ENCODE measurements around the gene TMEM176A.
A peak's percentile ranks its signal among the peaks of the same experiment; 100 is the strongest.

Gene TMEM176A
- 0 to 0.19 (median 0) reads per million in 3 donors for total RNA-seq

- no peak for DNase-seq
- Histone ChIP-seq H3K27ac (ENCODE audit: insufficient read depth, low read length, poor library complexity, severe bottlenecking) (no peak within 1 kb of the TSS), H3K4me1 (ENCODE audit: control insufficient read depth, insufficient read depth, low read length, poor library complexity, severe bottlenecking) (peaks cover 17% of the 10 kb centered on the region), H3K4me3 (ENCODE audit: insufficient read depth, low read depth, low read length, poor library complexity, severe bottlenecking) (peak within 1 kb of the TSS; percentile 51), H3K36me3 (ENCODE audit: control insufficient read depth, insufficient read depth, low read length) (no peaks in the 10 kb centered on the region), H3K27me3 (replicated peaks; ENCODE audit: control insufficient read depth, insufficient read depth, low read length, poor library complexity, severe bottlenecking) (peaks cover 29% of the 10 kb centered on the region), H3K9me3 (ENCODE audit: control insufficient read depth, low read length) (no peaks in the 10 kb centered on the region)
These were observed at the start of gene TMEM176A for GRCh38 chr7:150800581-150801241. Gene TMEM176A, plus strand, starts transcription at chr7:150800769. Its CDS starts 782 bp downstream, at chr7:150801551.

- H3K27me3 ChIP-seq (replicated peaks; ENCODE audit: control insufficient read depth, insufficient read depth, low read length, poor library complexity, severe bottlenecking) = no peaks in the 10 kb centered on the region
- no peak overlapping the region for H3K27ac ChIP-seq (ENCODE audit: insufficient read depth, low read length, poor library complexity, severe bottlenecking)
- peaks cover 58% of the 10 kb centered on the region for H3K4me1 ChIP-seq (ENCODE audit: control insufficient read depth, insufficient read depth, low read length, poor library complexity, severe bottlenecking)
These were observed 48.9 kb upstream of the TMEM176A start for GRCh38 chr7:150751702-150752101.

GRCh38 chr7:150753239-150753638 lies 47.3 kb upstream of the TMEM176A start:
- H3K9me3 ChIP-seq (ENCODE audit: control insufficient read depth, low read length) = no peaks in the 10 kb centered on the region
- H3K27ac ChIP-seq (ENCODE audit: insufficient read depth, low read length, poor library complexity, severe bottlenecking) = no peak overlapping the region
- H3K36me3 ChIP-seq (ENCODE audit: control insufficient read depth, insufficient read depth, low read length) = no peaks in the 10 kb centered on the region
- DNase-seq = no peak
- H3K4me3 ChIP-seq (ENCODE audit: insufficient read depth, low read depth, low read length, poor library complexity, severe bottlenecking) = no peak overlapping the region
- H3K27me3 ChIP-seq (replicated peaks; ENCODE audit: control insufficient read depth, insufficient read depth, low read length, poor library complexity, severe bottlenecking) = no peaks in the 10 kb centered on the region
- H3K4me1 ChIP-seq (ENCODE audit: control insufficient read depth, insufficient read depth, low read length, poor library complexity, severe bottlenecking) = peaks cover 48% of the 10 kb centered on the region

More at GRCh38 chr7:150751702-150752101, 48.9 kb upstream of the TMEM176A start:
- H3K36me3 ChIP-seq (ENCODE audit: control insufficient read depth, insufficient read depth, low read length) = no peaks in the 10 kb centered on the region
- H3K9me3 ChIP-seq (ENCODE audit: control insufficient read depth, low read length) = no peaks in the 10 kb centered on the region
- no peak overlapping the region for H3K4me3 ChIP-seq (ENCODE audit: insufficient read depth, low read depth, low read length, poor library complexity, severe bottlenecking)
- DNase-seq = no peak

- DNase-seq = no peak
These were observed 46.6 kb upstream of the TMEM176A start for GRCh38 chr7:150753826-150754603.

GRCh38 chr7:150754951-150755350 lies 45.6 kb upstream of the TMEM176A start:
- DNase-seq = no peak
- Histone ChIP-seq H3K27me3 (replicated peaks; ENCODE audit: control insufficient read depth, insufficient read depth, low read length, poor library complexity, severe bottlenecking) (no peaks in the 10 kb centered on the region), H3K4me1 (ENCODE audit: control insufficient read depth, insufficient read depth, low read length, poor library complexity, severe bottlenecking) (peaks cover 34% of the 10 kb centered on the region), H3K27ac (ENCODE audit: insufficient read depth, low read length, poor library complexity, severe bottlenecking) (peak overlapping the region; percentile 88), H3K4me3 (ENCODE audit: insufficient read depth, low read depth, low read length, poor library complexity, severe bottlenecking) (no peak overlapping the region), H3K9me3 (ENCODE audit: control insufficient read depth, low read length) (no peaks in the 10 kb centered on the region), H3K36me3 (ENCODE audit: control insufficient read depth, insufficient read depth, low read length) (no peaks in the 10 kb centered on the region)

More at GRCh38 chr7:150753826-150754603, 46.6 kb upstream of the TMEM176A start:
- H3K4me3 ChIP-seq (ENCODE audit: insufficient read depth, low read depth, low read length, poor library complexity, severe bottlenecking) = no peak overlapping the region
- no peaks in the 10 kb centered on the region for H3K27me3 ChIP-seq (replicated peaks; ENCODE audit: control insufficient read depth, insufficient read depth, low read length, poor library complexity, severe bottlenecking)
- no peaks in the 10 kb centered on the region for H3K9me3 ChIP-seq (ENCODE audit: control insufficient read depth, low read length)
- H3K36me3 ChIP-seq (ENCODE audit: control insufficient read depth, insufficient read depth, low read length) = no peaks in the 10 kb centered on the region
- peak overlapping the region; percentile 60 for H3K27ac ChIP-seq (ENCODE audit: insufficient read depth, low read length, poor library complexity, severe bottlenecking)
- H3K4me1 ChIP-seq (ENCODE audit: control insufficient read depth, insufficient read depth, low read length, poor library complexity, severe bottlenecking) = peaks cover 41% of the 10 kb centered on the region

- Histone ChIP-seq H3K27ac (ENCODE audit: insufficient read depth, low read length, poor library complexity, severe bottlenecking) (peak overlapping the region; percentile 88), H3K36me3 (ENCODE audit: control insufficient read depth, insufficient read depth, low read length) (no peaks in the 10 kb centered on the region), H3K4me3 (ENCODE audit: insufficient read depth, low read depth, low read length, poor library complexity, severe bottlenecking) (peak overlapping the region; percentile 17), H3K9me3 (ENCODE audit: control insufficient read depth, low read length) (no peaks in the 10 kb centered on the region), H3K4me1 (ENCODE audit: control insufficient read depth, insufficient read depth, low read length, poor library complexity, severe bottlenecking) (peaks cover 34% of the 10 kb centered on the region), H3K27me3 (replicated peaks; ENCODE audit: control insufficient read depth, insufficient read depth, low read length, poor library complexity, severe bottlenecking) (no peaks in the 10 kb centered on the region)
- DNase-seq = peak; percentile 51 to 74 (median 67)
These were observed 45.0 kb upstream of the TMEM176A start for GRCh38 chr7:150755473-150756099.

- Histone ChIP-seq H3K27me3 (replicated peaks; ENCODE audit: control insufficient read depth, insufficient read depth, low read length, poor library complexity, severe bottlenecking) (no peaks in the 10 kb centered on the region), H3K4me3 (ENCODE audit: insufficient read depth, low read depth, low read length, poor library complexity, severe bottlenecking) (peak overlapping the region; percentile 23), H3K36me3 (ENCODE audit: control insufficient read depth, insufficient read depth, low read length) (no peaks in the 10 kb centered on the region), H3K27ac (ENCODE audit: insufficient read depth, low read length, poor library complexity, severe bottlenecking) (peak overlapping the region; percentile 88), H3K9me3 (ENCODE audit: control insufficient read depth, low read length) (no peaks in the 10 kb centered on the region), H3K4me1 (ENCODE audit: control insufficient read depth, insufficient read depth, low read length, poor library complexity, severe bottlenecking) (peaks cover 34% of the 10 kb centered on the region)
- DNase-seq = no peak
These were observed 44.4 kb upstream of the TMEM176A start for GRCh38 chr7:150756166-150756565.

GRCh38 chr7:150756858-150757257 lies 43.7 kb upstream of the TMEM176A start:
- no peak for DNase-seq
- Histone ChIP-seq H3K9me3 (ENCODE audit: control insufficient read depth, low read length) (no peaks in the 10 kb centered on the region), H3K27me3 (replicated peaks; ENCODE audit: control insufficient read depth, insufficient read depth, low read length, poor library complexity, severe bottlenecking) (no peaks in the 10 kb centered on the region), H3K4me3 (ENCODE audit: insufficient read depth, low read depth, low read length, poor library complexity, severe bottlenecking) (peak overlapping the region; percentile 23), H3K4me1 (ENCODE audit: control insufficient read depth, insufficient read depth, low read length, poor library complexity, severe bottlenecking) (peaks cover 30% of the 10 kb centered on the region), H3K36me3 (ENCODE audit: control insufficient read depth, insufficient read depth, low read length) (no peaks in the 10 kb centered on the region), H3K27ac (ENCODE audit: insufficient read depth, low read length, poor library complexity, severe bottlenecking) (peak overlapping the region; percentile 88)

GRCh38 chr7:150759479-150759878 lies 41.1 kb upstream of the TMEM176A start:
- H3K27ac ChIP-seq (ENCODE audit: insufficient read depth, low read length, poor library complexity, severe bottlenecking) = no peak overlapping the region
- H3K36me3 ChIP-seq (ENCODE audit: control insufficient read depth, insufficient read depth, low read length) = no peaks in the 10 kb centered on the region
- no peak overlapping the region for H3K4me3 ChIP-seq (ENCODE audit: insufficient read depth, low read depth, low read length, poor library complexity, severe bottlenecking)
- H3K9me3 ChIP-seq (ENCODE audit: control insufficient read depth, low read length) = no peaks in the 10 kb centered on the region
- H3K4me1 ChIP-seq (ENCODE audit: control insufficient read depth, insufficient read depth, low read length, poor library complexity, severe bottlenecking) = peaks cover 22% of the 10 kb centered on the region
- DNase-seq = no peak
- no peaks in the 10 kb centered on the region for H3K27me3 ChIP-seq (replicated peaks; ENCODE audit: control insufficient read depth, insufficient read depth, low read length, poor library complexity, severe bottlenecking)

GRCh38 chr7:150766334-150766709 lies 34.2 kb upstream of the TMEM176A start:
- Histone ChIP-seq H3K27me3 (replicated peaks; ENCODE audit: control insufficient read depth, insufficient read depth, low read length, poor library complexity, severe bottlenecking) (no peaks in the 10 kb centered on the region), H3K36me3 (ENCODE audit: control insufficient read depth, insufficient read depth, low read length) (no peaks in the 10 kb centered on the region)
- no peak for DNase-seq

More at GRCh38 chr7:150766334-150766709, 34.2 kb upstream of the TMEM176A start:
- Histone ChIP-seq H3K9me3 (ENCODE audit: control insufficient read depth, low read length) (no peaks in the 10 kb centered on the region), H3K4me1 (ENCODE audit: control insufficient read depth, insufficient read depth, low read length, poor library complexity, severe bottlenecking) (no peaks in the 10 kb centered on the region), H3K4me3 (ENCODE audit: insufficient read depth, low read depth, low read length, poor library complexity, severe bottlenecking) (no peak overlapping the region), H3K27ac (ENCODE audit: insufficient read depth, low read length, poor library complexity, severe bottlenecking) (no peak overlapping the region)
